ENCODE measurements around the gene ARHGAP44. TPM values are rescaled to one million over a fixed set of nuclear protein-coding genes. Genes with fewer than 3 reads are reported as not detected.

Gene ARHGAP44
- total RNA-seq, 2 experiments from 2014 or later: not detected

GRCh38 chr17:12853921-12854320 is 64.6 kb downstream of the ARHGAP44 start:
- Histone ChIP-seq H3K36me3 (ENCODE audit: insufficient read depth, low read length) (no peaks in the 10 kb centered on the region), H3K27ac (ENCODE audit: low read depth in 1 of 2, low read length in 2 of 2) (no peak overlapping the region), H3K4me3 (ENCODE audit: low read length) (no peak overlapping the region), H3K4me1 (ENCODE audit: insufficient read depth, low read length) (no peaks in the 10 kb centered on the region), H3K27me3 (ENCODE audit: control insufficient read depth in 1 of 2, insufficient read depth in 2 of 2, low read length in 2 of 2) (no peaks in the 10 kb centered on the region), H3K9me3 (ENCODE audit: control insufficient read depth in 1 of 2, insufficient read depth in 1 of 2, low read length in 2 of 2) (peaks cover 0 to 13% of the 10 kb centered on the region in 2 experiments)
- ChIA-PET CTCF (no interaction called here), POLR2A (no interaction called here)
- Mint-ChIP-seq H3K36me3 (ENCODE audit: low read depth) (no peaks in the 10 kb centered on the region), H3K4me1 (ENCODE audit: low read depth) (no peaks in the 10 kb centered on the region), H3K9me3 (peaks cover 4% of the 10 kb centered on the region), H3K27me3 (no peaks in the 10 kb centered on the region), H3K4me3 (no peak overlapping the region), H3K27ac (no peak overlapping the region)
- TF ChIP-seq CTCF (IDR thresholded peaks at IDR 0.05): no peak
- intact Hi-C loops (cut with DNase I, micrococcal nuclease): no loop called here
- ATAC-seq (ENCODE audit: poor library complexity): no peak
- no peak for DNase-seq

DNA sequence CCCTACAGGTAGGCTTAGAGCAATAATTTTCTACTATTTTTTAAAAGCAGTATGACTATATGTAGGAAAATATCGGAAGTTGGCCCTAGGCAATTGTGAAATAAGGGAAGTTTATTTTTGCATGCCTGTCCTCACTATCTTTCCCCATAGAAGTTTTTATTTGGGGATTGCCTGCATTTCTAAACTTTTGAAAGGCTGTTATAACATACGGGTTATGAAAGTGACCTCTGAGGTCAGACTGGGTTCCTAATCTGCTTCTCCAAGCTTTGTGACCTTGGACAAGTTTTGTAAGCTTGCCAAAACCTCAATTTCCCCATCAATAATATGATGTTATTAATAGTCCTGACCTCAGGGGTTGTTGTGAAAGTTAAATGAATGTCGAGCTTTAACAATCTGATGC is 67.1 kb downstream of the ARHGAP44 start:
- H3K27me3 ChIP-seq (ENCODE audit: control insufficient read depth in 1 of 2, insufficient read depth in 2 of 2, low read length in 2 of 2): no peaks in the 10 kb centered on the region
- ChIA-PET CTCF (no interaction called here), POLR2A (no interaction called here)
- no peaks in the 10 kb centered on the region for H3K36me3 ChIP-seq (ENCODE audit: insufficient read depth, low read length)
- Mint-ChIP-seq H3K9me3 (peaks cover 7% of the 10 kb centered on the region), H3K36me3 (ENCODE audit: low read depth) (no peaks in the 10 kb centered on the region), H3K27ac (no peak overlapping the region), H3K27me3 (no peaks in the 10 kb centered on the region), H3K4me1 (ENCODE audit: low read depth) (no peaks in the 10 kb centered on the region), H3K4me3 (no peak overlapping the region)
- peaks cover 0 to 19% of the 10 kb centered on the region in 2 experiments for H3K9me3 ChIP-seq (ENCODE audit: control insufficient read depth in 1 of 2, insufficient read depth in 1 of 2, low read length in 2 of 2)
- no peak for DNase-seq
- TF ChIP-seq CTCF (IDR thresholded peaks at IDR 0.05): no peak
- no peak for ATAC-seq (ENCODE audit: poor library complexity)
- no peak overlapping the region for H3K4me3 ChIP-seq (ENCODE audit: low read length)
- H3K4me1 ChIP-seq (ENCODE audit: insufficient read depth, low read length): no peaks in the 10 kb centered on the region
- H3K27ac ChIP-seq (ENCODE audit: low read depth in 1 of 2, low read length in 2 of 2): no peak overlapping the region
- intact Hi-C loops (cut with DNase I, micrococcal nuclease): no loop called here

GRCh38 chr17:12857592-12857991 is 68.3 kb downstream of the ARHGAP44 start:
- intact Hi-C loops (cut with DNase I, micrococcal nuclease): no loop called here
- Histone ChIP-seq H3K4me1 (ENCODE audit: insufficient read depth, low read length) (no peaks in the 10 kb centered on the region), H3K9me3 (ENCODE audit: control insufficient read depth in 1 of 2, insufficient read depth in 1 of 2, low read length in 2 of 2) (peaks cover 0 to 20% of the 10 kb centered on the region in 2 experiments), H3K36me3 (ENCODE audit: insufficient read depth, low read length) (no peaks in the 10 kb centered on the region), H3K27ac (ENCODE audit: low read depth in 1 of 2, low read length in 2 of 2) (no peak overlapping the region), H3K4me3 (ENCODE audit: low read length) (no peak overlapping the region), H3K27me3 (ENCODE audit: control insufficient read depth in 1 of 2, insufficient read depth in 2 of 2, low read length in 2 of 2) (no peaks in the 10 kb centered on the region)
- Mint-ChIP-seq H3K27ac (no peak overlapping the region), H3K27me3 (no peaks in the 10 kb centered on the region), H3K9me3 (peaks cover 7% of the 10 kb centered on the region), H3K4me3 (no peak overlapping the region), H3K4me1 (ENCODE audit: low read depth) (no peaks in the 10 kb centered on the region), H3K36me3 (ENCODE audit: low read depth) (no peaks in the 10 kb centered on the region)
- ChIA-PET CTCF (no interaction called here), POLR2A (no interaction called here)
- DNase-seq (no peak), ATAC-seq (ENCODE audit: poor library complexity) (no peak)
- TF ChIP-seq CTCF (IDR thresholded peaks at IDR 0.05): no peak

Measured in CD4-positive, alpha-beta T cell (primary cell).